ENCODE measurements around the gene CPVL. TPM values are rescaled to one million over a fixed set of nuclear protein-coding genes. Genes with fewer than 3 reads are reported as not detected.

CPVL gene
- total RNA-seq, 1 donor from 2014 or later = 56.6 TPM

- Histone ChIP-seq H4K20me1 (ENCODE audit: low read depth) (no peaks in the 10 kb centered on the region), H3K9ac (no peak overlapping the region), H3K79me2 (ENCODE audit: low read depth) (no peaks in the 10 kb centered on the region), H3F3A (ENCODE audit: low read depth) (no peaks in the 10 kb centered on the region), H3K4me3 (no peak overlapping the region), H3K27ac (no peak overlapping the region), H3K9me3 (ENCODE audit: low read depth) (no peaks in the 10 kb centered on the region), H3K27me3 (no peaks in the 10 kb centered on the region), H3K36me3 (no peaks in the 10 kb centered on the region), H3K4me2 (no peak overlapping the region), H3K4me1 (no peaks in the 10 kb centered on the region), H2AFZ (replicated peaks) (no peak overlapping the region)
- no peaks in the 10 kb centered on the region for H3K9me3 Mint-ChIP-seq
- TF ChIP-seq EZH2 (IDR thresholded peaks at IDR 0.05) = no peak
- no peak for TF ChIP-seq EZH2phosphoT487 (IDR thresholded peaks at IDR 0.05)
- TF ChIP-seq, protein P1, sequence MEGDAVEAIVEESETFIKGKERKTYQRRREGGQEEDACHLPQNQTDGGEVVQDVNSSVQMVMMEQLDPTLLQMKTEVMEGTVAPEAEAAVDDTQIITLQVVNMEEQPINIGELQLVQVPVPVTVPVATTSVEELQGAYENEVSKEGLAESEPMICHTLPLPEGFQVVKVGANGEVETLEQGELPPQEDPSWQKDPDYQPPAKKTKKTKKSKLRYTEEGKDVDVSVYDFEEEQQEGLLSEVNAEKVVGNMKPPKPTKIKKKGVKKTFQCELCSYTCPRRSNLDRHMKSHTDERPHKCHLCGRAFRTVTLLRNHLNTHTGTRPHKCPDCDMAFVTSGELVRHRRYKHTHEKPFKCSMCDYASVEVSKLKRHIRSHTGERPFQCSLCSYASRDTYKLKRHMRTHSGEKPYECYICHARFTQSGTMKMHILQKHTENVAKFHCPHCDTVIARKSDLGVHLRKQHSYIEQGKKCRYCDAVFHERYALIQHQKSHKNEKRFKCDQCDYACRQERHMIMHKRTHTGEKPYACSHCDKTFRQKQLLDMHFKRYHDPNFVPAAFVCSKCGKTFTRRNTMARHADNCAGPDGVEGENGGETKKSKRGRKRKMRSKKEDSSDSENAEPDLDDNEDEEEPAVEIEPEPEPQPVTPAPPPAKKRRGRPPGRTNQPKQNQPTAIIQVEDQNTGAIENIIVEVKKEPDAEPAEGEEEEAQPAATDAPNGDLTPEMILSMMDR (IDR thresholded peaks at IDR 0.05) = no peak
- no peak overlapping the region for H3K27ac Mint-ChIP-seq
- H3K4me1 Mint-ChIP-seq = peaks cover 7% of the 10 kb centered on the region
- no peak for DNase-seq (ENCODE audit: low spot score)
- peaks cover 2% of the 10 kb centered on the region for H3K27me3 Mint-ChIP-seq (ENCODE audit: insufficient read depth, low read depth)
- no peak overlapping the region for H3K4me3 Mint-ChIP-seq
- H3K36me3 Mint-ChIP-seq = no peaks in the 10 kb centered on the region
Observed at GRCh38 chr7:29078311-29079260, 67.8 kb downstream of the CPVL start.

- Histone ChIP-seq H3K36me3 (no peaks in the 10 kb centered on the region), H4K20me1 (ENCODE audit: low read depth) (no peaks in the 10 kb centered on the region), H3K4me3 (no peak overlapping the region), H2AFZ (replicated peaks) (no peak overlapping the region), H3K79me2 (ENCODE audit: low read depth) (no peaks in the 10 kb centered on the region), H3K27me3 (no peaks in the 10 kb centered on the region), H3K9me3 (ENCODE audit: low read depth) (no peaks in the 10 kb centered on the region), H3K27ac (no peak overlapping the region), H3K4me1 (no peaks in the 10 kb centered on the region), H3F3A (ENCODE audit: low read depth) (no peaks in the 10 kb centered on the region), H3K9ac (no peak overlapping the region), H3K4me2 (no peak overlapping the region)
- no peaks in the 10 kb centered on the region for H3K9me3 Mint-ChIP-seq
- no peak overlapping the region for H3K4me3 Mint-ChIP-seq
- H3K27ac Mint-ChIP-seq = no peak overlapping the region
- DNase-seq (ENCODE audit: low spot score) = no peak
- TF ChIP-seq EZH2 (IDR thresholded peaks at IDR 0.05) (no peak), EZH2phosphoT487 (IDR thresholded peaks at IDR 0.05) (no peak)
- TF ChIP-seq, protein P1 (IDR thresholded peaks at IDR 0.05) = no peak
- H3K36me3 Mint-ChIP-seq = no peaks in the 10 kb centered on the region
- peaks cover 10% of the 10 kb centered on the region for H3K4me1 Mint-ChIP-seq
- peaks cover 2% of the 10 kb centered on the region for H3K27me3 Mint-ChIP-seq (ENCODE audit: insufficient read depth, low read depth)
Observed at GRCh38 chr7:29077854-29078253, 68.5 kb downstream of the CPVL start.

GRCh38 chr7:29077176-29077575 is 69.2 kb downstream of the CPVL start:
- no peaks in the 10 kb centered on the region for H3K9me3 ChIP-seq (ENCODE audit: low read depth)
- H2AFZ ChIP-seq (replicated peaks) = no peak overlapping the region
- no peak overlapping the region for H3K4me3 ChIP-seq
- H3K9ac ChIP-seq = no peak overlapping the region
- no peak for DNase-seq (ENCODE audit: low spot score)
- no peaks in the 10 kb centered on the region for H3F3A ChIP-seq (ENCODE audit: low read depth)
- no peaks in the 10 kb centered on the region for H3K36me3 Mint-ChIP-seq
- H3K79me2 ChIP-seq (ENCODE audit: low read depth) = no peaks in the 10 kb centered on the region
- H3K27me3 ChIP-seq = no peaks in the 10 kb centered on the region
- no peaks in the 10 kb centered on the region for H3K4me1 ChIP-seq
- no peaks in the 10 kb centered on the region for H3K36me3 ChIP-seq
- TF ChIP-seq, protein P1 (IDR thresholded peaks at IDR 0.05) = no peak
- no peak for TF ChIP-seq EZH2phosphoT487 (IDR thresholded peaks at IDR 0.05)
- TF ChIP-seq EZH2 (IDR thresholded peaks at IDR 0.05) = no peak
- H3K9me3 Mint-ChIP-seq = no peaks in the 10 kb centered on the region
- peaks cover 12% of the 10 kb centered on the region for H3K4me1 Mint-ChIP-seq
- H3K27ac Mint-ChIP-seq = no peak overlapping the region
- H3K4me3 Mint-ChIP-seq = no peak overlapping the region
- H3K27me3 Mint-ChIP-seq (ENCODE audit: insufficient read depth, low read depth) = peaks cover 2% of the 10 kb centered on the region
- no peaks in the 10 kb centered on the region for H4K20me1 ChIP-seq (ENCODE audit: low read depth)
- H3K27ac ChIP-seq = no peak overlapping the region
- no peak overlapping the region for H3K4me2 ChIP-seq

Data from neural progenitor cell (in vitro differentiated cells).